Brain microvascular endothelial cell (primary cell): ENCODE measurements around the gene SYNE1.

Experiments used
- DNase-seq: peaks from one replicate; pipeline ENCODE4 v3.0.0-alpha.2; 2020
- H3K27ac ChIP-seq: fragments of 250-450 bp; sonication (Bioruptor Pico); 2 replicates; pipeline ENCODE4 v1.5.1; 2020; ENCODE audit warnings: mild to moderate bottlenecking, moderate library complexity
- H3K27me3 ChIP-seq: fragments of 250-450 bp; sonication (Bioruptor Pico); replicated peaks from 2 replicates; pipeline ENCODE4 v1.5.1; 2020; ENCODE audit warnings: mild to moderate bottlenecking
- H3K36me3 ChIP-seq: fragments of 250-450 bp; sonication (Bioruptor Pico); replicated peaks from 2 replicates; pipeline ENCODE4 v1.5.1; 2020; ENCODE audit warnings: mild to moderate bottlenecking
- H3K4me3 ChIP-seq: 2 replicates; pipeline ENCODE4 v1.5.1; 2011; ENCODE audit warnings: low read depth, mild to moderate bottlenecking, control low read depth, low read length, moderate library complexity
- in situ Hi-C: cut with HindIII; loops from 2 replicates; pipeline ENCODE4 v1.10.0; 2017; ENCODE audit warnings: low sequenced_read_pairs, low pct_ligation_motif_present
- TF ChIP-seq, protein P1 (sequence below): IDR thresholded peaks from 2 replicates; pipeline ENCODE4 v1.5.1; 2011; ENCODE audit warnings: low read depth, mild to moderate bottlenecking, moderate library complexity, low read length, control low read depth, inconsistent platforms; ENCODE audit errors: missing control alignments

Gene SYNE1

GRCh38 chr6:152206072-152206818, 430.9 kb downstream of the SYNE1 start:
- no peak overlapping the region for H3K4me3 ChIP-seq
- in situ Hi-C loops = no loop called here
- TF ChIP-seq, protein P1, sequence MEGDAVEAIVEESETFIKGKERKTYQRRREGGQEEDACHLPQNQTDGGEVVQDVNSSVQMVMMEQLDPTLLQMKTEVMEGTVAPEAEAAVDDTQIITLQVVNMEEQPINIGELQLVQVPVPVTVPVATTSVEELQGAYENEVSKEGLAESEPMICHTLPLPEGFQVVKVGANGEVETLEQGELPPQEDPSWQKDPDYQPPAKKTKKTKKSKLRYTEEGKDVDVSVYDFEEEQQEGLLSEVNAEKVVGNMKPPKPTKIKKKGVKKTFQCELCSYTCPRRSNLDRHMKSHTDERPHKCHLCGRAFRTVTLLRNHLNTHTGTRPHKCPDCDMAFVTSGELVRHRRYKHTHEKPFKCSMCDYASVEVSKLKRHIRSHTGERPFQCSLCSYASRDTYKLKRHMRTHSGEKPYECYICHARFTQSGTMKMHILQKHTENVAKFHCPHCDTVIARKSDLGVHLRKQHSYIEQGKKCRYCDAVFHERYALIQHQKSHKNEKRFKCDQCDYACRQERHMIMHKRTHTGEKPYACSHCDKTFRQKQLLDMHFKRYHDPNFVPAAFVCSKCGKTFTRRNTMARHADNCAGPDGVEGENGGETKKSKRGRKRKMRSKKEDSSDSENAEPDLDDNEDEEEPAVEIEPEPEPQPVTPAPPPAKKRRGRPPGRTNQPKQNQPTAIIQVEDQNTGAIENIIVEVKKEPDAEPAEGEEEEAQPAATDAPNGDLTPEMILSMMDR = peak; percentile 76
- DNase-seq = no peak
- H3K36me3 ChIP-seq = peaks cover 35% of the 10 kb centered on the region
- no peaks in the 10 kb centered on the region for H3K27me3 ChIP-seq
- H3K27ac ChIP-seq = no peak overlapping the region

DNA sequence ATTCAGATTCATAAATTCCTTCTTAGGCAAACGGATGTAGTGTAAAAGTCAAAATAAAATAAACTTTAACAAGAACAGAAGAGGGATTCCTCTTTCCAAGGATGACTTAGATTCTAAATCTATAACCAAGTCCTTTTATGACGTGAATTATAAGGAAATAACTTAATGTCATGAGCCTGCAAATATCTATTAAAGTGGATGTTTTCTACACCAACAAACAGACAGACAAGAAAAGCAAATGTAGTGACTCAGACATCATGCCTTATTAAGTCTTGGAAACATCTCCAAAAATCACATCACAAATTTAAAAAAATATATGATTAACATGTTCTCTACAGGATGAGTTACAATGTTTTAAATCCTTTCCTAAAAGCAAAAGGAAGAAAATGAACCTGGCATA, 432.6 kb downstream of the SYNE1 start:
- no peaks in the 10 kb centered on the region for H3K27me3 ChIP-seq
- H3K36me3 ChIP-seq = peaks cover 37% of the 10 kb centered on the region
- no peak overlapping the region for H3K4me3 ChIP-seq
- TF ChIP-seq, protein P1 = no peak
- in situ Hi-C loops = no loop called here
- DNase-seq = no peak
- H3K27ac ChIP-seq = no peak overlapping the region

GRCh38 chr6:152201120-152201519, 436.0 kb downstream of the SYNE1 start:
- Histone ChIP-seq H3K27me3 (no peaks in the 10 kb centered on the region), H3K27ac (no peak overlapping the region), H3K4me3 (no peak overlapping the region), H3K36me3 (peaks cover 33% of the 10 kb centered on the region)
- DNase-seq = no peak
- TF ChIP-seq, protein P1 = no peak
- in situ Hi-C loops = no loop called here

DNA sequence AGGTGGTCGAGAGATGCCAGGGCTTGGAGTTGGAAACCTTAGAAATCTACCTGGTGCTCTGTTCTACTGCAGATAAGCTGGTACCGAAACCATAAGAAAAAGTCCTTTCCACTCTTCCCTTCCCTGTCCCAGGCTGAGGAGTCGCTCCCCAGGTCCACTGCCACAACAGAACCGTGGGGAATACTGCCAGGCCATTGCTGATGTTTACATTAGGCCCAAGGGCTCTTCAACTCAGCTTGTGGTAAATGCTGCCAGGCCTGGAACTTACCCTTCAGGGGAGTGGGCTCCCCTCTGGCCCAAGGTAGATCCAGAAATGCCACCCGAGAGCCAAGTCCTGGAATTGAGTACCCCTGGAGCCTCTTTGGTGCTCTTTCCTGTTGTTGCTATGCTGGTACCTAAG, 441.3 kb downstream of the SYNE1 start:
- H3K27ac ChIP-seq = no peak overlapping the region
- TF ChIP-seq, protein P1 = no peak
- no peaks in the 10 kb centered on the region for H3K27me3 ChIP-seq
- peaks cover 22% of the 10 kb centered on the region for H3K36me3 ChIP-seq
- no peak overlapping the region for H3K4me3 ChIP-seq
- no peak for DNase-seq
- in situ Hi-C loops = no loop called here

GRCh38 chr6:152189736-152190135, 447.4 kb downstream of the SYNE1 start:
- Histone ChIP-seq H3K36me3 (peaks cover 5% of the 10 kb centered on the region), H3K27me3 (no peaks in the 10 kb centered on the region), H3K4me3 (no peak overlapping the region), H3K27ac (no peak overlapping the region)
- no peak for DNase-seq
- TF ChIP-seq, protein P1 = no peak
- in situ Hi-C loops = no loop called here

DNA sequence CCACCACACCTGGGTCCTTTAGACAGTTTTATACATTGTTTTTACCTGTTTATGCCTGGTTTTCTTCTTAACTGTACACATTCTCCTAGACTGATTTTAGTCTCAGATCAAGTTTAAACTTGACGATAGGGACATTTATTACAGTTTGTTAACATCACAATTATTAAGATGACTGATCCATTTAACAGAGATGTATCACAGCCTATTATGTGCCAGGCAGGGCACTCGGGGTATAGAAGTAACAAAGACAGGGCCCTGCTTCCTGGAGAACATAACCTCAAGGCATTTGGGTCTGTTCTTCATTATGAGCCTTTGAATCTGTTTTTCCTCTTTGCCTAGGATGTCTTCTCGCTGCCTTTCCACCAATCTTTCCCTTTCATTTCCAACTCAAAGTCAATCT, 449.2 kb downstream of the SYNE1 start:
- Histone ChIP-seq H3K27ac (no peak overlapping the region), H3K4me3 (no peak overlapping the region), H3K36me3 (peaks cover 5% of the 10 kb centered on the region), H3K27me3 (no peaks in the 10 kb centered on the region)
- DNase-seq = no peak
- in situ Hi-C loops = no loop called here
- TF ChIP-seq, protein P1 = no peak
